Measurements from ENCODE around the gene GHDC.
A peak's percentile ranks its signal among the peaks of the same experiment; 100 is the strongest.
"Not testable (repeated sequence)": the region's sequence is repeated elsewhere in the genome, so short reads cannot be mapped to it uniquely, and the experiment has no call there.

The GHDC gene

DNA sequence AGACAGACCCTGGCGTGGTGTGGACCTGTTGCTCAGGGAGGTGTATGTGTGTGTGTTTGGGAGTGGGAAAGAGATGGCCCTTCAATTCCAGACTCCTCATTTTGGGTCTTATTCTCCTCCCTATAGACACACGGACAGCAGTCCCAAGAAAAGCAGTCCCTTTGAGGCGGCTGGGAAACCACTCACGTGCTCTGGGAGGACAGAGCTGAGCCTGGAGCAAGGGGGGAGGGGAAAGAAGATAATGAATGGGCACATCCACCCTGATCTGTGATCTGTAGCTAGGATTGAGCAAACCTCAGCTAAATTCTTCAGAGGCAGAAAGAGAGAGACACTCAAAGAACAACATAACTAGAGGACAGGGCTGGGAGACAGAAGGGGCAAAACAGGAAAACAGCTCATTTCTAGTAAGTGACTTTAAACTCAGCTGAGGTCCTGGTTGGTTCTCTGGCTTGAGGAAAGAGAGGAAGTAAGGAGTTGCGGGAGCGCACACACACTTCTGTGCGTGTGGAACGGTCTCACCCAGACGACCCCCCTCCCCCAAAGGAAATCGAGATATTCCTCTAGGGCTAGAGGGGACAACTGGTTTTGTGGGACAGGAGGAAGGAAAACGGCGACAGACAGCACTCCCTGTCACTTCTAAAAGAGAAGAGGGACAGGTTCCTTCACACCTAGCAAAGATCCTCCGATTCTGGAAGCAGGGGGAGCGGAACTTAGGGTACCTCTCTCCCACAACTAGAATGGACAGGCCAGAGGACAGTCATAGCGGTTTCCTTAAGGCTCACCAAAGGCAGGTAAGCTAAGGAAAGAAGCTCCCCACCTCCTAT, 40.2 kb downstream of the GHDC start:
- peak overlapping the region; percentile 99 for H3K4me3 ChIP-seq (ENCODE audit: low read depth, low read length)
- DNase-seq (ENCODE audit: low read depth), result peak; percentile 46
- TF ChIP-seq, protein P1, sequence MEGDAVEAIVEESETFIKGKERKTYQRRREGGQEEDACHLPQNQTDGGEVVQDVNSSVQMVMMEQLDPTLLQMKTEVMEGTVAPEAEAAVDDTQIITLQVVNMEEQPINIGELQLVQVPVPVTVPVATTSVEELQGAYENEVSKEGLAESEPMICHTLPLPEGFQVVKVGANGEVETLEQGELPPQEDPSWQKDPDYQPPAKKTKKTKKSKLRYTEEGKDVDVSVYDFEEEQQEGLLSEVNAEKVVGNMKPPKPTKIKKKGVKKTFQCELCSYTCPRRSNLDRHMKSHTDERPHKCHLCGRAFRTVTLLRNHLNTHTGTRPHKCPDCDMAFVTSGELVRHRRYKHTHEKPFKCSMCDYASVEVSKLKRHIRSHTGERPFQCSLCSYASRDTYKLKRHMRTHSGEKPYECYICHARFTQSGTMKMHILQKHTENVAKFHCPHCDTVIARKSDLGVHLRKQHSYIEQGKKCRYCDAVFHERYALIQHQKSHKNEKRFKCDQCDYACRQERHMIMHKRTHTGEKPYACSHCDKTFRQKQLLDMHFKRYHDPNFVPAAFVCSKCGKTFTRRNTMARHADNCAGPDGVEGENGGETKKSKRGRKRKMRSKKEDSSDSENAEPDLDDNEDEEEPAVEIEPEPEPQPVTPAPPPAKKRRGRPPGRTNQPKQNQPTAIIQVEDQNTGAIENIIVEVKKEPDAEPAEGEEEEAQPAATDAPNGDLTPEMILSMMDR (conservative IDR thresholded peaks at IDR 0.05; ENCODE audit: low read depth, low read length), result no peak

DNA sequence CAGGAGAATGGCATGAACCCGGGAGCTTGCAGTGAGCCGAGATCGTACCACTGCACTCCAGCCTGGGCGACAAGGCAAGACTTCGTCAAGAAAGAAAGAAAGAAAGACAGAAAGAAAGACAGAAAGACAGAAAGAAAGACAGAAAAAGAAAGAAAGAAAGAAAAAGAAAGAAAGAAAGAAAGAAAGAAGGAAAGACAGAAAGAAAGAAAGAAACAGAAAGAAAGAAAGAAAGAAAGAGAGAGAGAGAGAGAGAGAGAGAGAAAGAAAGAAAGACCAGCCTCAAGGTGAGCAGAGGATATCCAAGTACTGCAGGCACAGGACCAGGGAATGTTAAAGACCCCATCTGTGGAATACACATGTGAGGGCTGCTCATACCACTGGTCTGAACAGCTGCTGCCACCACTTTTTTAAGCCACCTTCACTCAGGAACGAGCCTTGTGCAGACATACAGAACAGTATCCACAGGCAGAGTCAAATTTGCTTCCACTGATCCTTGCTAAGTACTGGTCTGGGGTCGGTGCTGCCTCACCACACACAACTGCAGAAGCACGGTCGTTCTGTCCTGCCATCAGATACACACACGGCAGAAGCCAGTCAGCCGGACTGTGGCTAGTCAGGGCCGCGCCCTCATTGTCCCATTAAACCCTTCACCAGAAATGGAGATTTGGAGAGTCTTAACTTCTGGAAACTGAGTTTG, 47.2 kb downstream of the GHDC start:
- H3K4me3 ChIP-seq (ENCODE audit: low read depth, low read length), result no peak overlapping the region
- TF ChIP-seq, protein P1 (conservative IDR thresholded peaks at IDR 0.05; ENCODE audit: low read depth, low read length), result no peak
- no peak for DNase-seq (ENCODE audit: low read depth)

DNA sequence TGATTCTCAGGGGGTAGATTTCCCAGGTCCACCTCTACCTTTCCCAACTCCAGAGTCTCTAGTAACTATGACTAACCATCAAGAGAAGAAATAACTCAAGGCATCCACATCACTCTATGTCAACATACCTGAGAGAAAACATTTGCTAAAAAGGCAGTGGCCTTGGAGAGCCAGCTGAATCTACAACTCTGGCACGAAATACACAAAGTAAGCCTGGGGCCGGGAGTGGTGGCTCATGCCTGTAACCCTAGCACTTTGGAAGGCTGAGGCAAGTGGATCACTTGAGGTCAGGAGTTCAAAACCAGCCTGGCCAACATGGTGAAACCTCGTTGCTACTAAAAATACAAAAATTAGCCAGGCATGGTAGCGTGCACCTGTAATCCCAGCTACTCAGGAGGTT, 51.2 kb downstream of the GHDC start:
- not testable (repeated sequence) for H3K4me3 ChIP-seq (ENCODE audit: low read depth, low read length); DNase-seq (ENCODE audit: low read depth)

DNA sequence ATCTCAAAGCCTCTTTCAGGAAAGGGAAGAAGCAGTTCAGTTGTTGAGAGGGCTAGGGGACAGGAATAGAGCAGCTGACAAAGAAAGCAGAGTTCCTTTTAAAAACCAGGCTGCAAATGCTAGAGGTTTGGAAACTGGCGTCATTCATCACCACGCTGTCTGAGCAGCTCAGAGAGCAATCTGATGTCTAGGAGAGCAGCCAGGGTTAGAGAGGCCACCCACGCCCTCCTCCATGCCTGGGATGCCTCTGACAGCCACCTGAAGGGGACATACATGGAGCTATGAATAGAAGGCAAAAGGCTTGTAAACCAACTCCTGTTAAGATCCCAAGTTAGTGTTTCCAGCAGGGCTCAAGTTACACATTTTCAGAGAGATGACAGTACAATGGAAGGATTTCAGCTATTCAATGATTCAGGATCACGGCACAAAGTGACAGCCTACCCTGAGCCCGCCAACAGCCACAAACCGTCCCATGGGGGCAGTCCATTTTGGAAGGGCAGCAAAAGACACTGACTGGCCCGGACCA, 51.9 kb downstream of the GHDC start:
- peak; percentile 51 for DNase-seq (ENCODE audit: low read depth)
- H3K4me3 ChIP-seq (ENCODE audit: low read depth, low read length), result no peak overlapping the region
- TF ChIP-seq, protein P1 (conservative IDR thresholded peaks at IDR 0.05; ENCODE audit: low read depth, low read length), result no peak

DNA sequence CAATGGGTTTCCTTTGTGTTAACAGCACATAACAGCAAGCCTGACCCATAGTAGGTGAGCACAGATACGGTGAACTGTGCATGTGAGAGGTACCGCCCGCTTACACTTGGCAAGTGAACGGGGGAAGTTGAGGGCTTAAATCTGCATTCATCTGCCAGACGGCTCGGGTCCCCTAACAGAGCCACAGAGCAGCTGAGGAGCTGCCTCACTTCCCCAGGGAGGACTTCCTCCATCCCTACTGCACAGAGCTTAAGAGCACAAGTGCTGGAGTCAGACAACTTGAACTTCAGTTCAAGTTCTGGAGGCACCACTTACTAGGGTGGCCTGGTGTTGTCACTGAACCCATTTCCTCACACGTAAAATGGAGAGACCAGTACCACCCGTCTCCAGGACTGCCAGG, 52.9 kb downstream of the GHDC start:
- TF ChIP-seq, protein P1 (conservative IDR thresholded peaks at IDR 0.05; ENCODE audit: low read depth, low read length), result no peak
- no peak overlapping the region for H3K4me3 ChIP-seq (ENCODE audit: low read depth, low read length)
- no peak for DNase-seq (ENCODE audit: low read depth)

DNA sequence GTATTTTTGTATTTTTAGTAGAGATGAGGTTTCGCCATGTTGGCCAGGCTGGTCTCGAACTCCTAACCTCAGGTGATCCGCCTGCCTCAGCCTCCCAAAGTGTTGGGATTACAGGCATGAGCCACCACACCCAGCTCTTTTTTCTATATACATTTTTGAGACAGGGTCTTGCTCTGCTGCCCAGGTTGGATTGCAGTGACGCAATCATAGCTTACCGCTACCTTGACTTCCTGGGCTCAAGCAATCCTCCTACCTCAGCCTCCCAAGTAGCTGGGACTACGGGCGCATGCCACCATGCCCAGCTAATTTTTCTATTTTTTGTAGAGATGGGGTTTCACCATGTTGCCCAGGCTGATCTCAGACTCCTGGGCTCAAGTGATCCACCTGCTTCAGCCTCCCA, 53.6 kb downstream of the GHDC start:
- DNase-seq (ENCODE audit: low read depth); H3K4me3 ChIP-seq (ENCODE audit: low read depth, low read length): not testable (repeated sequence)

Measured in choroid plexus epithelial cell (primary cell).